Upper lobe of left lung (tissue), 6 donors: ENCODE measurements around the gene BEGAIN. TPM values are rescaled to one million over a fixed set of nuclear protein-coding genes. Genes with fewer than 3 reads are reported as not detected.

Experiments used
- ATAC-seq, 2 donors: fragments of 200-7000 bp; cut with Tn5 transposase; one replicate each; pipeline ENCODE4 v1.9.1; 2022; ENCODE audit warnings: mild to moderate bottlenecking in 2 of 2, moderate library complexity in 2 of 2; ENCODE audit not compliant: low FRiP score in 2 of 2
- DNase-seq, 2 donors: peaks; one replicate each; pipeline ENCODE4 v3.0.0-alpha.2; 2019 to 2020
- H3K27ac ChIP-seq, 4 donors: fragments of 200-600 bp; sonication (generic); one replicate each; pipeline ENCODE4 v1.5.1; 2016 to 2019
- H3K27me3 ChIP-seq, 4 donors: fragments of 200-600 bp; sonication (generic); one replicate each; pipeline ENCODE4 v1.5.1; 2017 to 2019
- H3K36me3 ChIP-seq, 4 donors: fragments of 200-600 bp; sonication (generic); one replicate each; pipeline ENCODE4 v1.5.1; 2016 to 2019
- H3K4me1 ChIP-seq, 4 donors: fragments of 200-600 bp; sonication (generic); one replicate each; pipeline ENCODE4 v1.5.1; 2018 to 2019
- H3K4me3 ChIP-seq, 4 donors: fragments of 200-600 bp; sonication (generic); one replicate each; pipeline ENCODE4 v1.5.1; 2017 to 2019; ENCODE audit warnings: mild to moderate bottlenecking in 2 of 4, moderate library complexity in 1 of 4
- H3K9me3 ChIP-seq, 4 donors: fragments of 200-600 bp; sonication (generic); one replicate each; pipeline ENCODE4 v1.5.1; 2018 to 2019
- EP300 ChIP-seq, 4 donors: sonication (generic); formaldehyde crosslinking; IDR thresholded peaks; one replicate each; pipeline ENCODE4 v1.5.1; 2017; ENCODE audit warnings: antibody characterized with exemption in 4 of 4, control low read depth in 2 of 4
- POLR2A ChIP-seq, 4 donors: fragments of 450-650 bp; IDR thresholded peaks; one replicate each; pipeline ENCODE4 v1.5.1; 2016 to 2017; ENCODE audit warnings: antibody characterized with exemption in 4 of 4, mild to moderate bottlenecking in 2 of 4
- POLR2AphosphoS5 ChIP-seq, 2 donors: sonication (generic); formaldehyde crosslinking; IDR thresholded peaks; one replicate each; pipeline ENCODE4 v1.5.1; 2017; ENCODE audit warnings: antibody characterized with exemption in 2 of 2
- WGBS, 2 donors: methylation state at CpG; one replicate each; pipeline ENCODE4 v1.1.5; 2017 to 2018; 5-methylcytosine and 5-hydroxymethylcytosine counted together
- total RNA-seq, 6 donors: library from RNA; depleted of rRNA in 4 of 6; stranded (reverse); fragments of >200 nt in 4 of 6; gene quantifications; one replicate each; pipeline versions ENCODE4 v1.1.0 to v1.2.1, GENCODE V29; 2016 to 2021
- TF ChIP-seq, protein P1 (sequence below), 6 experiments: fragments of 450-650 bp in 4 of 6; fragments of 200-600 bp in 2 of 6; sonication (generic) in 2 of 6; IDR thresholded peaks; one replicate each; pipeline ENCODE4 v1.5.1; 2016 to 2019; ENCODE audit warnings: antibody characterized with exemption in 6 of 6
- donor health status: DM: no; HTN: no; CAD: no; lungs with moderate emphysema.
- donor health status: DM: no; HTN: yes; CAD: no; lungs with severe emphysema.

The BEGAIN gene
- total RNA-seq, 6 donors from 2014 or later, result under 0.01 to 2.0 (median 0.88) TPM

DNA sequence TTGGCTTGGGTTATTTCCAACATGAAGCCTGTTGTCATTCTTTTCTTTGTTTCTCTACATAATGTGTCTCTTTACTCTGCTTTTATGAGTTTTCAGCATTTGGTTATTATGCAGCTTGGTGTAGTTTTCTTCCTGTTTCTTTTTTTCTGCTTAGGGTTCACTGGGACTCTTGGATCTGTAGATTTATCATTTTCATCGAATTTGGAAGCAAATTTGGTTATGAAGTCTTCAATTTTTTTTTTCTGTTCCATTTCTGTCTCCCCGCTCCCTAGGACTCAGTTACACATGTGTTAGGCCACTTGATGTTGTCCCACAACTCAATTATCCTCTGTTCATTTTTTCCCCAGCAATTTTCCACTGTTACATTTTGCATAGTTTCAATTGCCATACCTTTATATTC lies 13.8 kb upstream of the BEGAIN start:
- H3K27me3 ChIP-seq, result no peaks in the 10 kb centered on the region
- TF ChIP-seq POLR2AphosphoS5 (IDR thresholded peaks at IDR 0.05) (no peak), EP300 (IDR thresholded peaks at IDR 0.05) (no peak), POLR2A (IDR thresholded peaks at IDR 0.05) (no peak)
- TF ChIP-seq, protein P1, sequence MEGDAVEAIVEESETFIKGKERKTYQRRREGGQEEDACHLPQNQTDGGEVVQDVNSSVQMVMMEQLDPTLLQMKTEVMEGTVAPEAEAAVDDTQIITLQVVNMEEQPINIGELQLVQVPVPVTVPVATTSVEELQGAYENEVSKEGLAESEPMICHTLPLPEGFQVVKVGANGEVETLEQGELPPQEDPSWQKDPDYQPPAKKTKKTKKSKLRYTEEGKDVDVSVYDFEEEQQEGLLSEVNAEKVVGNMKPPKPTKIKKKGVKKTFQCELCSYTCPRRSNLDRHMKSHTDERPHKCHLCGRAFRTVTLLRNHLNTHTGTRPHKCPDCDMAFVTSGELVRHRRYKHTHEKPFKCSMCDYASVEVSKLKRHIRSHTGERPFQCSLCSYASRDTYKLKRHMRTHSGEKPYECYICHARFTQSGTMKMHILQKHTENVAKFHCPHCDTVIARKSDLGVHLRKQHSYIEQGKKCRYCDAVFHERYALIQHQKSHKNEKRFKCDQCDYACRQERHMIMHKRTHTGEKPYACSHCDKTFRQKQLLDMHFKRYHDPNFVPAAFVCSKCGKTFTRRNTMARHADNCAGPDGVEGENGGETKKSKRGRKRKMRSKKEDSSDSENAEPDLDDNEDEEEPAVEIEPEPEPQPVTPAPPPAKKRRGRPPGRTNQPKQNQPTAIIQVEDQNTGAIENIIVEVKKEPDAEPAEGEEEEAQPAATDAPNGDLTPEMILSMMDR (IDR thresholded peaks at IDR 0.05), result no peak
- DNase-seq (no peak), ATAC-seq (no peak)
- H3K4me1 ChIP-seq, result no peaks in the 10 kb centered on the region
- H3K9me3 ChIP-seq, result peaks cover 4 to 9% (median 6%) of the 10 kb centered on the region in 4 donors
- H3K27ac ChIP-seq, result no peak overlapping the region
- no peaks in the 10 kb centered on the region for H3K36me3 ChIP-seq
- 81 to 85% methylated on average over 2 of the region's 2 CpGs for WGBS, 2 donors
- no peak overlapping the region for H3K4me3 ChIP-seq

- no peaks in the 10 kb centered on the region for H3K36me3 ChIP-seq
- whole genome bisulfite sequencing, 2 donors, result 45 to 57% methylated on average over 2 of the region's 2 CpGs
- no peak overlapping the region for H3K27ac ChIP-seq
- H3K9me3 ChIP-seq, result peaks cover 4 to 9% (median 6%) of the 10 kb centered on the region in 4 donors
- TF ChIP-seq EP300 (IDR thresholded peaks at IDR 0.05) (no peak), POLR2A (IDR thresholded peaks at IDR 0.05) (no peak), POLR2AphosphoS5 (IDR thresholded peaks at IDR 0.05) (no peak)
- TF ChIP-seq, protein P1 (IDR thresholded peaks at IDR 0.05), result no peak
- no peak for DNase-seq
- no peak for ATAC-seq
- no peak overlapping the region for H3K4me3 ChIP-seq
- no peaks in the 10 kb centered on the region for H3K27me3 ChIP-seq
- H3K4me1 ChIP-seq, result no peaks in the 10 kb centered on the region
Observed at GRCh38 chr14:100599981-100600380, 12.8 kb upstream of the BEGAIN start.

- no peak for ATAC-seq
- WGBS, 2 donors, result 67 to 80% methylated on average over 2 to 3 of the region's 5 CpGs
- no peak for DNase-seq
Observed at GRCh38 chr14:100594625-100594951, 7.4 kb upstream of the BEGAIN start.

GRCh38 chr14:100593751-100594624 lies 6.8 kb upstream of the BEGAIN start:
- no peaks in the 10 kb centered on the region for H3K9me3 ChIP-seq
- peaks cover 0 to 4% (median 0%) of the 10 kb centered on the region in 4 donors for H3K27me3 ChIP-seq
- no peak overlapping the region for H3K27ac ChIP-seq
- WGBS, 2 donors, result 86 to 87% methylated on average over 21 to 27 of the region's 27 CpGs
- ATAC-seq (no peak), DNase-seq (peak in 1 of 2 donors; percentile 77)
- no peaks in the 10 kb centered on the region for H3K36me3 ChIP-seq
- no peaks in the 10 kb centered on the region for H3K4me1 ChIP-seq
- no peak for TF ChIP-seq POLR2AphosphoS5 (IDR thresholded peaks at IDR 0.05)
- no peak for TF ChIP-seq POLR2A (IDR thresholded peaks at IDR 0.05)
- no peak for TF ChIP-seq EP300 (IDR thresholded peaks at IDR 0.05)
- TF ChIP-seq, protein P1 (IDR thresholded peaks at IDR 0.05), result no peak
- H3K4me3 ChIP-seq, result no peak overlapping the region

More at GRCh38 chr14:100594625-100594951, 7.4 kb upstream of the BEGAIN start:
- H3K9me3 ChIP-seq, result no peaks in the 10 kb centered on the region
- no peak overlapping the region for H3K27ac ChIP-seq
- no peaks in the 10 kb centered on the region for H3K27me3 ChIP-seq
- TF ChIP-seq EP300 (IDR thresholded peaks at IDR 0.05), result no peak
- TF ChIP-seq, protein P1 (IDR thresholded peaks at IDR 0.05), result no peak
- no peak for TF ChIP-seq POLR2A (IDR thresholded peaks at IDR 0.05)
- TF ChIP-seq POLR2AphosphoS5 (IDR thresholded peaks at IDR 0.05), result no peak
- no peaks in the 10 kb centered on the region for H3K36me3 ChIP-seq
- no peaks in the 10 kb centered on the region for H3K4me1 ChIP-seq
- H3K4me3 ChIP-seq, result no peak overlapping the region
